SU-DHL-6 (cell line): ENCODE data around the gene PLD1.

Experiments
- EZH2phosphoT487 ChIP-seq: fragments of 200-600 bp; sonication (generic), shearing (Covaris generic); conservative IDR thresholded peaks from 2 replicates; pipeline ENCODE4 v1.6.1; 2018; ENCODE audit warnings: mild to moderate bottlenecking, antibody characterized with exemption, low read length, moderate library complexity, mixed read lengths
- TF ChIP-seq, protein P1 (sequence below): fragments of 200-600 bp; sonication (generic); IDR thresholded peaks from one replicate; pipeline ENCODE4 v1.5.1; 2017; ENCODE audit warnings: antibody characterized with exemption, mild to moderate bottlenecking, low read length, moderate library complexity; ENCODE audit not compliant: insufficient read depth, poor library complexity, severe bottlenecking

DNA sequence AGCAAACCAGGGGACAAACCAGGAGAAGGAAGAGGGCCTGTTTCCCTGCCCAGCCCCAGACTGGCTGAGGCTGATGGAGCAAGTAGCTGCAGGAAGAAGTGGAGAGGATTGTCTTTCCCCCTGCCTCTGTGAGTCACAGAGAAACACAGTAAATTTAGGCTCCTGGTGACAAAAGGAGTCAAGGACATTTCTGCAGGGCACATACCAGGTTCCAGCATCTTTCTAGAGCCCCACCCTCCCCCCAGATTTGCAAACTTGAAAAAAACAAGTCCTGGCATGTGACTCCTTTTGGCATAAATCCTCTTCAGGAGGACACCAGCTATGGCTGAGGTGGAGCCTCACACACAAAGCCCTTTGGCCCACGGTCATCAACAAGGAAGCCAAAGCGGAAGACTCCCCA is 17.8 kb downstream of the PLD1 start:
- TF ChIP-seq, protein P1, sequence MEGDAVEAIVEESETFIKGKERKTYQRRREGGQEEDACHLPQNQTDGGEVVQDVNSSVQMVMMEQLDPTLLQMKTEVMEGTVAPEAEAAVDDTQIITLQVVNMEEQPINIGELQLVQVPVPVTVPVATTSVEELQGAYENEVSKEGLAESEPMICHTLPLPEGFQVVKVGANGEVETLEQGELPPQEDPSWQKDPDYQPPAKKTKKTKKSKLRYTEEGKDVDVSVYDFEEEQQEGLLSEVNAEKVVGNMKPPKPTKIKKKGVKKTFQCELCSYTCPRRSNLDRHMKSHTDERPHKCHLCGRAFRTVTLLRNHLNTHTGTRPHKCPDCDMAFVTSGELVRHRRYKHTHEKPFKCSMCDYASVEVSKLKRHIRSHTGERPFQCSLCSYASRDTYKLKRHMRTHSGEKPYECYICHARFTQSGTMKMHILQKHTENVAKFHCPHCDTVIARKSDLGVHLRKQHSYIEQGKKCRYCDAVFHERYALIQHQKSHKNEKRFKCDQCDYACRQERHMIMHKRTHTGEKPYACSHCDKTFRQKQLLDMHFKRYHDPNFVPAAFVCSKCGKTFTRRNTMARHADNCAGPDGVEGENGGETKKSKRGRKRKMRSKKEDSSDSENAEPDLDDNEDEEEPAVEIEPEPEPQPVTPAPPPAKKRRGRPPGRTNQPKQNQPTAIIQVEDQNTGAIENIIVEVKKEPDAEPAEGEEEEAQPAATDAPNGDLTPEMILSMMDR, result no peak
- no peak for TF ChIP-seq EZH2phosphoT487
